ENCODE results near the gene RAB37. TPM values are rescaled to one million over a fixed set of nuclear protein-coding genes. Genes with fewer than 3 reads are reported as not detected.

Gene RAB37
- total RNA-seq, 3 donors from 2014 or later = 0.29 to 0.98 (median 0.33) TPM

Other genes with a start within 250 kb of the RAB37 start
- gene CD300LB, start 205.8 kb upstream of the RAB37 start, total RNA-seq = not detected
- not detected for gene CD300C, start 191.1 kb upstream of the RAB37 start, total RNA-seq
- gene CD300H, start 169.7 kb upstream of the RAB37 start, total RNA-seq = not detected
- gene CD300LD, start 145.0 kb upstream of the RAB37 start, total RNA-seq = not detected
- gene CD300E, start 113.5 kb upstream of the RAB37 start, total RNA-seq = not detected
- gene CD300LF, start 24.3 kb upstream of the RAB37 start, total RNA-seq = not detected
- 100 to 1,000 TPM; 124 to 138 (median 137) TPM for gene NHERF1, start 11.4 kb downstream of the RAB37 start, total RNA-seq
- gene NAT9, start 39.1 kb downstream of the RAB37 start, total RNA-seq = 10 to 100 TPM; 63.1 to 68.7 (median 65.9) TPM
- under 1 TPM in 1 of 3 donors, not detected in 2; 0.08 TPM for gene GRIN2C, start 122.6 kb downstream of the RAB37 start, total RNA-seq
- 10 to 100 TPM in 1 of 3 donors, 1 to 10 TPM in 2; 6.1 to 12.0 (median 7.0) TPM for gene FDXR, start 135.7 kb downstream of the RAB37 start, total RNA-seq
- not detected for gene FADS6, start 156.4 kb downstream of the RAB37 start, total RNA-seq
- not detected for gene USH1G, start 186.0 kb downstream of the RAB37 start, total RNA-seq
- not detected for gene OTOP2, start 187.0 kb downstream of the RAB37 start, total RNA-seq
- not detected for gene OTOP3, start 198.6 kb downstream of the RAB37 start, total RNA-seq
- 1 to 10 TPM; 1.3 to 2.1 (median 2.0) TPM for gene HID1, start 235.5 kb downstream of the RAB37 start, total RNA-seq